Prostate gland (tissue), 2 donors: ENCODE data around the gene OR56B4.

Experiments
- POLR2A ChIP-seq: fragments of 450-650 bp; IDR thresholded peaks from one replicate; pipeline ENCODE4 v1.6.1; 2016; ENCODE audit warnings: antibody characterized with exemption, mild to moderate bottlenecking
- POLR2AphosphoS5 ChIP-seq: sonication (generic); formaldehyde crosslinking; IDR thresholded peaks from one replicate; pipeline ENCODE4 v1.6.1; 2017; ENCODE audit warnings: antibody characterized with exemption
- TF ChIP-seq, protein P1 (sequence below), 4 experiments: fragments of 200-600 bp in 2 of 4; fragments of 450-650 bp in 2 of 4; sonication (generic) in 2 of 4; IDR thresholded peaks; 1 replicate in 3 of 4; 2 replicates in 1 of 4; pipeline ENCODE4 v1.5.1; 2016 to 2019; ENCODE audit warnings: antibody characterized with exemption in 4 of 4, mild to moderate bottlenecking in 2 of 4, moderate library complexity in 2 of 4

DNA sequence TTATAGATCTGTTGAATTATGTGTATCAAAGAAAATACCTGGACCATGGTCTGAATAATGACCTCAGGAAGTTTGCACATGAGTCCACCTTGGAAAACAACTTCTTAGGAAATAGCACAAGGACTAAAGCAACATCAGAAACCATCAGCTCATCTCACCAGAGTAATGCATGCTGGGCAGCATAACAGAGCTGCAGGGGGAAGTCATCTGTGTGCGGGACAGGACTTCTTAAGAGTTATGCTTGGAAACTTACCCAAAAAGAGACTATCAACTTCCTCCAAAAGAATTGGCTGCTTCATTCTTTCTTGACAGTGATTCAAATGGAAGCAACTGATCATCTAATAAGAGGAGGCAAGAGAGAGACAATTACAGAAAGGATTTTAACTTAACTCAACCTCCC, 2.5 kb downstream of the OR56B4 start:
- TF ChIP-seq POLR2A (no peak), POLR2AphosphoS5 (no peak)
- TF ChIP-seq, protein P1, sequence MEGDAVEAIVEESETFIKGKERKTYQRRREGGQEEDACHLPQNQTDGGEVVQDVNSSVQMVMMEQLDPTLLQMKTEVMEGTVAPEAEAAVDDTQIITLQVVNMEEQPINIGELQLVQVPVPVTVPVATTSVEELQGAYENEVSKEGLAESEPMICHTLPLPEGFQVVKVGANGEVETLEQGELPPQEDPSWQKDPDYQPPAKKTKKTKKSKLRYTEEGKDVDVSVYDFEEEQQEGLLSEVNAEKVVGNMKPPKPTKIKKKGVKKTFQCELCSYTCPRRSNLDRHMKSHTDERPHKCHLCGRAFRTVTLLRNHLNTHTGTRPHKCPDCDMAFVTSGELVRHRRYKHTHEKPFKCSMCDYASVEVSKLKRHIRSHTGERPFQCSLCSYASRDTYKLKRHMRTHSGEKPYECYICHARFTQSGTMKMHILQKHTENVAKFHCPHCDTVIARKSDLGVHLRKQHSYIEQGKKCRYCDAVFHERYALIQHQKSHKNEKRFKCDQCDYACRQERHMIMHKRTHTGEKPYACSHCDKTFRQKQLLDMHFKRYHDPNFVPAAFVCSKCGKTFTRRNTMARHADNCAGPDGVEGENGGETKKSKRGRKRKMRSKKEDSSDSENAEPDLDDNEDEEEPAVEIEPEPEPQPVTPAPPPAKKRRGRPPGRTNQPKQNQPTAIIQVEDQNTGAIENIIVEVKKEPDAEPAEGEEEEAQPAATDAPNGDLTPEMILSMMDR (IDR thresholded peaks at IDR 0.05): no peak
